IMR-90 (cell line): ENCODE measurements around the gene GJA4. TPM values are rescaled to one million over a fixed set of nuclear protein-coding genes. Genes with fewer than 3 reads are reported as not detected.
"Not testable (repeated sequence)": the region's sequence is repeated elsewhere in the genome, so short reads cannot be mapped to it uniquely, and the experiment has no call there.

Source experiments
- ATAC-seq: fragments of 200-7000 bp; cut with Tn5 transposase; 2 replicates; pipeline ENCODE4 v1.9.1; 2020; ENCODE audit warnings: low read depth, mild to moderate bottlenecking, moderate library complexity
- BruUV-seq: library from RNA; stranded (reverse); fragments of 400-500 nt; replicated peaks from 2 replicates; lab custom pipeline; 2021; lab: Mats Ljungman, UMichigan
- CTCF ChIA-PET: fragments of 300-600 bp; formaldehyde crosslinking; extraction: SDS; loops from one replicate; lab custom pipeline; 2021; ENCODE audit warnings: antibody characterized with exemption; lab: Yijun Ruan, JAX
- POLR2A ChIA-PET: fragments of 300-600 bp; sonication (Branson Sonifier 250); formaldehyde crosslinking; loops from one replicate; lab custom pipeline; 2022; ENCODE audit warnings: antibody characterized with exemption; ENCODE audit not compliant: unreplicated experiment; lab: Charles Lee
- DNase-seq: peaks from one replicate; pipeline ENCODE4 v3.0.0; 2013
- H2AFZ ChIP-seq: replicated peaks from 2 replicates; pipeline ENCODE3; 2013; ENCODE audit warnings: low read length, mild to moderate bottlenecking; ENCODE audit not compliant: poor library complexity
- H2AK5ac ChIP-seq: 2 replicates; pipeline ENCODE4 v1.6.1; 2013; ENCODE audit warnings: low read depth, low read length, inconsistent platforms
- H2AK9ac ChIP-seq: replicated peaks from 2 replicates; pipeline ENCODE3; 2013; ENCODE audit warnings: mild to moderate bottlenecking, low read depth, low read length, moderate library complexity; ENCODE audit not compliant: poor library complexity
- H2BK120ac ChIP-seq: 2 replicates; pipeline ENCODE4 v1.6.1; 2013; ENCODE audit warnings: low read depth, low read length, inconsistent platforms
- H2BK15ac ChIP-seq: 3 replicates; pipeline ENCODE4 v1.6.1; 2013; ENCODE audit warnings: low read depth, low read length, inconsistent platforms
- H2BK20ac ChIP-seq: 2 replicates; pipeline ENCODE4 v1.6.1; 2013; ENCODE audit warnings: low read depth, mild to moderate bottlenecking, inconsistent platforms, low read length, moderate library complexity
- H2BK5ac ChIP-seq: 2 replicates; pipeline ENCODE4 v1.6.1; 2013; ENCODE audit warnings: mild to moderate bottlenecking, low read depth, low read length, inconsistent platforms; ENCODE audit not compliant: poor library complexity, severe bottlenecking
- H3K14ac ChIP-seq: replicated peaks from 2 replicates; pipeline ENCODE4 v1.6.1; 2013; ENCODE audit warnings: low read depth, low read length, inconsistent platforms
- H3K18ac ChIP-seq: 2 replicates; pipeline ENCODE4 v1.6.1; 2013; ENCODE audit warnings: low read depth, low read length, control low read depth
- H3K23ac ChIP-seq: 2 replicates; pipeline ENCODE4 v1.6.1; 2013; ENCODE audit warnings: low read depth, low read length, inconsistent platforms
- H3K27ac ChIP-seq: 2 replicates; pipeline ENCODE4 v1.5.1; 2013; ENCODE audit warnings: mild to moderate bottlenecking, control low read depth, low read length; ENCODE audit not compliant: insufficient read depth
- H3K27me3 ChIP-seq: 2 replicates; pipeline ENCODE4 v1.6.1; 2013; ENCODE audit warnings: low read length; ENCODE audit not compliant: control insufficient read depth, insufficient read depth
- H3K36me3 ChIP-seq: 2 replicates; pipeline ENCODE4 v1.6.1; 2013; ENCODE audit warnings: low read length, mixed read lengths; ENCODE audit not compliant: control insufficient read depth, insufficient read depth
- H3K4ac ChIP-seq: 2 replicates; pipeline ENCODE4 v1.6.1; 2013; ENCODE audit warnings: low read depth, low read length, inconsistent platforms
- H3K4me1 ChIP-seq: 2 replicates; pipeline ENCODE4 v1.6.1; 2013; ENCODE audit warnings: low read length, mixed read lengths; ENCODE audit not compliant: control insufficient read depth, insufficient read depth
- H3K4me2 ChIP-seq: 2 replicates; pipeline ENCODE4 v1.6.1; 2013; ENCODE audit warnings: low read depth, mild to moderate bottlenecking, control low read depth, low read length, moderate library complexity
- H3K4me3 ChIP-seq: 2 replicates; pipeline ENCODE4 v1.5.1; 2013; ENCODE audit warnings: low read depth, mild to moderate bottlenecking, control low read depth, low read length, moderate library complexity; ENCODE audit not compliant: insufficient read depth
- H3K56ac ChIP-seq: 2 replicates; pipeline ENCODE4 v1.6.1; 2013; ENCODE audit warnings: low read length, inconsistent platforms; ENCODE audit not compliant: insufficient read depth; ENCODE audit errors: extremely low read depth
- H3K79me1 ChIP-seq, 2 experiments: 2 replicates each; pipeline ENCODE4 v1.6.1; 2013; ENCODE audit warnings: low read length in 2 of 2, inconsistent platforms in 1 of 2, low read depth in 1 of 2
- H3K9ac ChIP-seq: 2 replicates; pipeline ENCODE4 v1.6.1; 2013; ENCODE audit warnings: low read depth, low read length, control low read depth
- H3K9me1 ChIP-seq: 2 replicates; pipeline ENCODE4 v1.6.1; 2013; ENCODE audit warnings: low read length, inconsistent platforms; ENCODE audit not compliant: insufficient read depth
- H3K9me3 ChIP-seq: 2 replicates; pipeline ENCODE4 v1.6.1; 2013; ENCODE audit warnings: low read length; ENCODE audit not compliant: control insufficient read depth, insufficient read depth
- H4K20me1 ChIP-seq: 2 replicates; pipeline ENCODE4 v1.6.1; 2013; ENCODE audit warnings: low read length, inconsistent platforms; ENCODE audit not compliant: insufficient read depth
- H4K5ac ChIP-seq: 2 replicates; pipeline ENCODE4 v1.6.1; 2013; ENCODE audit warnings: mild to moderate bottlenecking, low read depth, low read length, control low read depth
- H4K8ac ChIP-seq, 2 experiments: 2 replicates each; pipeline ENCODE4 v1.6.1; 2013; ENCODE audit warnings: low read depth in 2 of 2, low read length in 2 of 2, control low read depth in 1 of 2, inconsistent platforms in 1 of 2
- H4K91ac ChIP-seq: 2 replicates; pipeline ENCODE4 v1.6.1; 2013; ENCODE audit warnings: low read depth, low read length, inconsistent platforms; ENCODE audit not compliant: insufficient read depth
- BHLHE40 ChIP-seq: fragments of 150-350 bp; IDR thresholded peaks from 2 replicates; pipeline ENCODE4 v1.6.1; 2016; ENCODE audit warnings: mild to moderate bottlenecking, low read depth, low read length
- CHD1 ChIP-seq: IDR thresholded peaks from 2 replicates; pipeline ENCODE4 v1.6.1; 2012; ENCODE audit warnings: low read depth, low read length, improper control_type of control experiment
- FOS ChIP-seq: fragments of 150-350 bp; IDR thresholded peaks from 2 replicates; pipeline ENCODE4 v1.6.1; 2016; ENCODE audit warnings: low read depth, low read length
- MAFK ChIP-seq: IDR thresholded peaks from 2 replicates; pipeline ENCODE4 v1.6.1; 2012; ENCODE audit warnings: low read depth, low read length, improper control_type of control experiment
- RCOR1 ChIP-seq: IDR thresholded peaks from 2 replicates; pipeline ENCODE4 v1.6.1; 2012; ENCODE audit warnings: mild to moderate bottlenecking, low read length, improper control_type of control experiment; ENCODE audit not compliant: insufficient replicate concordance
- WGBS, 2 experiments: methylation state at CpG; one replicate each; pipeline versions ENCODE4 v1.1.5 to v1.1.7; 2013; ENCODE audit warnings: missing lambda C conversion rate in 2 of 2; ENCODE audit not compliant: insufficient read length in 1 of 2; ENCODE audit errors: extremely low coverage in 2 of 2; 5-methylcytosine and 5-hydroxymethylcytosine counted together
- dilution Hi-C: fragments of 300-500 bp; cut with HindIII; formaldehyde crosslinking; loops from one replicate; pipeline ENCODE4 v1.14.3; 2018; ENCODE audit warnings: low sequenced_read_pairs; ENCODE audit not compliant: unreplicated experiment
- in situ Hi-C: fragments of 300-500 bp; cut with MboI; formaldehyde crosslinking; loops from 3 replicates; pipeline ENCODE4 v1.14.3; 2019; ENCODE audit warnings: low sequenced_read_pairs, inconsistent platforms, mixed read lengths
- intact Hi-C: fragments of 100-400 bp; cut with micrococcal nuclease; formaldehyde crosslinking; loops from 2 replicates; pipeline ENCODE4 v1.10.0; 2022
- polyA plus RNA-seq, 3 experiments: library from polyadenylated mRNA; depleted of rRNA; stranded (reverse); fragments of >200 nt; gene quantifications; 2 replicates each; pipeline ENCODE4 v1.2.3, GENCODE V29; 2012; ENCODE audit warnings: low replicate concordance in 1 of 3
- total RNA-seq: library from RNA; depleted of rRNA; stranded (reverse); fragments of >200 nt; gene quantifications from 2 replicates; pipeline ENCODE4 v1.2.3, GENCODE V29; 2012

Gene GJA4
- total and polyA plus RNA-seq, 2 of the 4 experiments (the other 2 are of a cell fraction), result not detected

- Histone ChIP-seq H3K4me2 (no peak overlapping the region), H3K56ac (no peak overlapping the region), H3K9ac (no peak overlapping the region), H2BK120ac (no peak overlapping the region), H2AFZ (no peak overlapping the region), H2BK15ac (no peak overlapping the region), H2BK20ac (no peak overlapping the region), H3K23ac (no peak overlapping the region), H3K4me3 (no peak overlapping the region), H3K9me3 (no peaks in the 10 kb centered on the region), H3K79me1 (no peaks in the 10 kb centered on the region), H3K4ac (no peak overlapping the region), H3K36me3 (no peaks in the 10 kb centered on the region), H4K5ac (no peak overlapping the region), H2AK9ac (no peak overlapping the region), H3K9me1 (no peaks in the 10 kb centered on the region), H2AK5ac (no peak overlapping the region), H4K20me1 (no peaks in the 10 kb centered on the region), H4K91ac (no peak overlapping the region), H3K14ac (no peak overlapping the region), H3K18ac (no peak overlapping the region), H3K27ac (no peak overlapping the region), H3K27me3 (no peaks in the 10 kb centered on the region), H2BK5ac (no peak overlapping the region), H3K4me1 (peaks cover 2% of the 10 kb centered on the region), H4K8ac (no peak overlapping the region)
- dilution Hi-C loops (no loop called here), intact Hi-C loops (no loop called here), in situ Hi-C loops (no loop called here)
- ChIA-PET POLR2A (no interaction called here), CTCF (interaction anchor here (1.0 kb wide), 1 partner anchor 45 kb away, joined by 3 read pairs; no protein-coding TSS in a partner anchor)
- no peak for DNase-seq
- WGBS, 2 experiments, result 60% methylated on average over 1 of the region's 9 CpGs; no CpG with 5 or more reads in 1 of the 2 experiments
- no peak for TF ChIP-seq RCOR1
- TF ChIP-seq BHLHE40, result no peak
- TF ChIP-seq CHD1, result no peak
- TF ChIP-seq FOS, result no peak
- no peak for TF ChIP-seq MAFK
- BruUV-seq, result no TSS peak
- ATAC-seq, result no peak
These were observed 15.4 kb downstream of the GJA4 start for GRCh38 chr1:34808051-34808810.

- H3K23ac ChIP-seq, H2AK5ac ChIP-seq, ATAC-seq, H3K14ac ChIP-seq, H3K56ac ChIP-seq, POLR2A ChIA-PET, H3K9me1 ChIP-seq, H2BK15ac ChIP-seq, H2BK5ac ChIP-seq, H3K9ac ChIP-seq, intact Hi-C loops, BruUV-seq, H3K4me1 ChIP-seq, in situ Hi-C loops, CTCF ChIA-PET, H3K79me1 ChIP-seq, H2AK9ac ChIP-seq, H2BK120ac ChIP-seq, dilution Hi-C loops, H4K5ac ChIP-seq, H3K18ac ChIP-seq, H2AFZ ChIP-seq, H3K36me3 ChIP-seq, H3K9me3 ChIP-seq, H3K4ac ChIP-seq, H4K20me1 ChIP-seq, H3K4me3 ChIP-seq, DNase-seq, H4K8ac ChIP-seq, H3K27ac ChIP-seq, H4K91ac ChIP-seq, H2BK20ac ChIP-seq, H3K4me2 ChIP-seq, H3K27me3 ChIP-seq: not testable (repeated sequence)
- no CpG with 5 or more reads among the region's 3 CpGs for WGBS, 2 experiments
These were observed 18.0 kb downstream of the GJA4 start for GRCh38 chr1:34810781-34811180.
